ENCODE measurements around the gene TOR1AIP2. TPM values are rescaled to one million over a fixed set of nuclear protein-coding genes. Genes with fewer than 3 reads are reported as not detected.

Gene TOR1AIP2
- total RNA-seq, 4 donors from 2014 or later = 65.9 to 138 (median 86.1) TPM

Other genes starting within 250 kb of the TOR1AIP2 start
- under 1 TPM in 2 of 4 donors, not detected in 2; 0.13 to 0.56 TPM for gene FAM163A, start 134.5 kb downstream of the TOR1AIP2 start, total RNA-seq
- gene TOR1AIP1, start 4.5 kb upstream of the TOR1AIP2 start, total RNA-seq = 10 to 100 TPM; 57.3 to 88.4 (median 65.8) TPM
- 100 to 1,000 TPM in 1 of 4 donors, 10 to 100 TPM in 3; 56.6 to 101 (median 62.4) TPM for gene CEP350, start 77.0 kb upstream of the TOR1AIP2 start, total RNA-seq